Gastroesophageal sphincter (tissue), 4 donors: ENCODE data around the gene FXYD5. TPM values are rescaled to one million over a fixed set of nuclear protein-coding genes. Genes with fewer than 3 reads are reported as not detected.
"Not testable (repeated sequence)": the region's sequence is repeated elsewhere in the genome, so short reads cannot be mapped to it uniquely, and the experiment has no call there.

Source experiments
- ATAC-seq: fragments of 150-250 bp; one replicate; pipeline ENCODE4 v1.9.1; 2016; ENCODE audit warnings: mild to moderate bottlenecking, moderate library complexity
- H3K27ac ChIP-seq, 4 donors: fragments of 200-600 bp; sonication (generic) in 3 of 4; 1 replicate in 3 of 4; 2 replicates in 1 of 4; pipeline ENCODE4 v1.5.1; 2016 to 2019
- H3K27me3 ChIP-seq: fragments of 200-600 bp; sonication (generic); one replicate; pipeline ENCODE4 v1.5.1; 2019
- H3K36me3 ChIP-seq, 2 donors: fragments of 200-600 bp; sonication (generic); one replicate each; pipeline ENCODE4 v1.5.1; 2019; ENCODE audit warnings: control low read depth in 1 of 2
- H3K4me1 ChIP-seq, 3 donors: fragments of 200-600 bp; sonication (generic); 1 replicate in 2 of 3; 2 replicates in 1 of 3; pipeline ENCODE4 v1.5.1; 2016 to 2019; ENCODE audit warnings: control low read depth in 2 of 3
- H3K4me3 ChIP-seq, 2 donors: fragments of 200-600 bp; sonication (generic); one replicate each; pipeline ENCODE4 v1.5.1; 2019; ENCODE audit warnings: mild to moderate bottlenecking in 1 of 2, moderate library complexity in 1 of 2
- H3K9me3 ChIP-seq, 3 donors: fragments of 200-600 bp; sonication (generic); one replicate each; pipeline ENCODE4 v1.5.1; 2017 to 2019; ENCODE audit warnings: control low read depth in 2 of 3
- EP300 ChIP-seq: sonication (generic); formaldehyde crosslinking; IDR thresholded peaks from one replicate; pipeline ENCODE4 v1.6.1; 2017; ENCODE audit warnings: antibody characterized with exemption, mild to moderate bottlenecking
- POLR2A ChIP-seq, 2 donors: fragments of 450-650 bp; IDR thresholded peaks; one replicate each; pipeline ENCODE4 v1.6.1; 2017; ENCODE audit warnings: antibody characterized with exemption in 2 of 2, mild to moderate bottlenecking in 2 of 2, moderate library complexity in 1 of 2
- POLR2AphosphoS5 ChIP-seq: sonication (generic); formaldehyde crosslinking; IDR thresholded peaks from one replicate; pipeline ENCODE4 v1.6.1; 2017; ENCODE audit warnings: antibody characterized with exemption
- WGBS, 2 donors: methylation state at CpG; one replicate each; pipeline ENCODE4 v1.1.5; 2018; ENCODE audit warnings: low coverage in 1 of 2; 5-methylcytosine and 5-hydroxymethylcytosine counted together
- total RNA-seq, 4 donors: library from RNA; depleted of rRNA; stranded (reverse); fragments of >200 nt; gene quantifications; one replicate each; pipeline ENCODE4 v1.1.0, GENCODE V29; 2016
- TF ChIP-seq, protein P1 (sequence below), 4 experiments: fragments of 200-600 bp in 2 of 4; fragments of 450-650 bp in 2 of 4; sonication (generic) in 1 of 4; IDR thresholded peaks; one replicate each; pipeline ENCODE4 v1.5.1; 2017 to 2019; ENCODE audit warnings: antibody characterized with exemption in 4 of 4, mild to moderate bottlenecking in 2 of 4, moderate library complexity in 2 of 4

FXYD5 gene
- total RNA-seq, 4 donors from 2014 or later, result 18.8 to 42.5 (median 33.0) TPM

DNA sequence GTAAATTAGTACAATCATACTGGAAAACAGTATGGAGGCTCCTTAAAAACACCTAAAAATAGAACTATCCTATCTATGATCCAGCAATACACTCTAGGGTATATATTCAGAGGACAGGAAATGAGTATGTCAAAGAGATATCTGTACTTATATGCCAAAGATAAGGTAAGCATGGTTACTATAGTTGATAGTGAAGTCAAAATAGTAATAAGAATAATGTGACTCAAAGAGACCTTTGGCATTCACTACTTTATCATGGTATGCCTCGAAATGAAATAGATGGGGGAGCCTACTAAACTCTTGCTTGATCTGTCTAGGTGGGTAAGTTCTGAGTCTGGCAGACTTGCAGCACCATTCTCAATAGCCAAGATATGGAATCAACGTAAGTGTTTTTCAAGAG lies 30.3 kb downstream of the FXYD5 start:
- WGBS, 2 donors, result 77 to 79% methylated on average over 2 of the region's 2 CpGs
- H3K27ac ChIP-seq, result no peak overlapping the region
- no peaks in the 10 kb centered on the region for H3K4me1 ChIP-seq
- no peak for ATAC-seq
- no peak overlapping the region for H3K4me3 ChIP-seq
- H3K27me3 ChIP-seq, result no peaks in the 10 kb centered on the region
- H3K36me3 ChIP-seq, result no peaks in the 10 kb centered on the region
- H3K9me3 ChIP-seq, result peaks cover 0 to 18% (median 0%) of the 10 kb centered on the region in 3 donors
- TF ChIP-seq POLR2A (IDR thresholded peaks at IDR 0.05), result no peak
- TF ChIP-seq, protein P1, sequence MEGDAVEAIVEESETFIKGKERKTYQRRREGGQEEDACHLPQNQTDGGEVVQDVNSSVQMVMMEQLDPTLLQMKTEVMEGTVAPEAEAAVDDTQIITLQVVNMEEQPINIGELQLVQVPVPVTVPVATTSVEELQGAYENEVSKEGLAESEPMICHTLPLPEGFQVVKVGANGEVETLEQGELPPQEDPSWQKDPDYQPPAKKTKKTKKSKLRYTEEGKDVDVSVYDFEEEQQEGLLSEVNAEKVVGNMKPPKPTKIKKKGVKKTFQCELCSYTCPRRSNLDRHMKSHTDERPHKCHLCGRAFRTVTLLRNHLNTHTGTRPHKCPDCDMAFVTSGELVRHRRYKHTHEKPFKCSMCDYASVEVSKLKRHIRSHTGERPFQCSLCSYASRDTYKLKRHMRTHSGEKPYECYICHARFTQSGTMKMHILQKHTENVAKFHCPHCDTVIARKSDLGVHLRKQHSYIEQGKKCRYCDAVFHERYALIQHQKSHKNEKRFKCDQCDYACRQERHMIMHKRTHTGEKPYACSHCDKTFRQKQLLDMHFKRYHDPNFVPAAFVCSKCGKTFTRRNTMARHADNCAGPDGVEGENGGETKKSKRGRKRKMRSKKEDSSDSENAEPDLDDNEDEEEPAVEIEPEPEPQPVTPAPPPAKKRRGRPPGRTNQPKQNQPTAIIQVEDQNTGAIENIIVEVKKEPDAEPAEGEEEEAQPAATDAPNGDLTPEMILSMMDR (IDR thresholded peaks at IDR 0.05), result no peak

DNA sequence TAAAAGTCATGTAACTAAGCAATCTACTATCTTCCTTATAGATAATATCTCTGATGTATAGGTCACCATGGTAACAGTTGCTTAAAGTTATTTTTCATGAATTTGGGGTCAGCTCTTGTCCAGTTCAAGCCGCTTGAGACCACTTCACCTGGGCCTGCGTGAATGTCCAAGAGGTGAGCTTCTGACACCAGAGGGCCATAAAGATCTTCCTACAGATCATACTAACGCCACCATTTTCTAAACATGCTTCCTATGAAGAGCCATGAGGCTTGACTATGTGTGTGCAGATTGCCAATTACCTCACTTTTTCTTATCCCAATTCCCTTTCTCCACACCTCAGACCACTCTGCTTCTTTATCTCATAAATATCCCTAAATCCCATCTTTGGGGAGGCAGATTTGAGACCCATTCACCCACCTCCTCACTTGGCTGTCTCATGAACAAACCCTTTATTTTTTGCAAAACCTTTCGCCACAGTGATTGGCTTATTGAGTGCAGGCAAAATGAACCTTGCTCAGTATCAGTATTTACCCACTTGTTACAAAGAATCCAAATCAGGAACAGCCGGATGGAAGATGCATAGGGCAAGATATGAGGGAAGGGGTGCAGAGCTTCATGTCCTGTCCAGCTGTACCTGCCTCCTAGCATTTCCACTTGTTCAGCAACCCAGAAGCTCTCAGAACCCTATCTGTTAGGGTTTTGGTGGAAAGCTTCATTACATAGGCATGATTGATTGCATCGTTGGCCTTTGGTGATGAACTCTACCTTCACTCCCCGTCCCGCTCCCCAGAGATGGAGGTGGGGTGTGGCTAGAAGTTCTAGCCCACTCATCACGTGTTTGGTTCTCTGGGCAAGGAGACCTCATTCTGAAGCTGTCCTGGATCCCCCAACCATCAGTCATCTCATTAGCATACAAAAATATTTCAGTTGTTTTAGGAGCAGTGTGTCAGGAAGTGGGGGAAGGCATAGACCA lies 39.8 kb downstream of the FXYD5 start:
- peaks cover 51% of the 10 kb centered on the region for H3K27me3 ChIP-seq
- H3K9me3 ChIP-seq, result no peaks in the 10 kb centered on the region
- no peak for ATAC-seq
- H3K4me1 ChIP-seq, result no peaks in the 10 kb centered on the region
- H3K36me3 ChIP-seq, result no peaks in the 10 kb centered on the region
- no peak overlapping the region for H3K27ac ChIP-seq
- no peak for TF ChIP-seq EP300
- WGBS, 2 donors, result 52 to 74% methylated on average over 3 to 8 of the region's 9 CpGs
- no peak overlapping the region for H3K4me3 ChIP-seq

DNA sequence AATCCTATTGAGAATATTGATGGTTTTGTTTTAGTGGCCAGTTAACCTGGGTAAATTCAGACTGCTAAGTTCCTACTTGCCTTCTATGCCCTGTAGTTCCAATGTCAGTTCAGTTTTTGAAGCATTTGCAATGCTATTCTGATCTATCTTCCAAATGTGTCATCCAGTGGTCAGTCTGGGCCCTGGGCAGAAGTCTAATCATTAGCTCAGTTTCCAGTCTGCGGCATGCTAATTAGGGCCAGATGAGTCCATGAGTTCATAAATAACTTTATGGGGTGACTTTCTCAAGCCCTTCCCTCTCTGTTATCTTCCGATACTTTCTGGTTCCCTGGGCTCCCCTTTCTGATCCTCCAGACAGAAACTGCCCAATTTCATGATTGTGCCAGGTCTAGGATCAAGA lies 41.3 kb downstream of the FXYD5 start:
- TF ChIP-seq EP300 (no peak), POLR2A (IDR thresholded peaks at IDR 0.05) (no peak), POLR2AphosphoS5 (no peak)
- TF ChIP-seq, protein P1 (IDR thresholded peaks at IDR 0.05), result no peak
- Histone ChIP-seq H3K4me1 (no peaks in the 10 kb centered on the region), H3K9me3 (no peaks in the 10 kb centered on the region), H3K27me3 (peaks cover 56% of the 10 kb centered on the region), H3K4me3 (no peak overlapping the region), H3K27ac (no peak overlapping the region), H3K36me3 (no peaks in the 10 kb centered on the region)
- no peak for ATAC-seq
- 29 to 56% methylated on average over 1 to 2 of the region's 2 CpGs for WGBS, 2 donors

DNA sequence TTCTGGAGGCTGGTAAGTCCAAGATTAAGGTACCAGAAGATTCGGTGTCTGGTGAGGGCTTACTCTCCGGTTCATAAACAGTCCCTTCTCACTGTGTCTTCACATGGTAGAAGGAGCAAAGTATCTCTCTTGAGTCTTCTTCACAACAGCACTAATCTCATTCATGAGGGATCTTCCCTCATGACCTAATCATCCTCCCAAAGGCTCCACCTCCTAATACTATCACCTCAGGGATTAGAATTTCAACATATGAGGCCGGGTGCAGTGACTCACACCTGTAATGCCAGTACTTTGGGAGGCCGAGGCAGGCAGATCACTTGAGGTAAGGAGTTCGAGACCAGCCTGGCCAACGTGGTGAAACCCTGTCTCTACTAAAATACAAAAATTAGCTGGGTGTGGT lies 42.3 kb downstream of the FXYD5 start:
- not testable (repeated sequence) for H3K4me3 ChIP-seq, H3K27ac ChIP-seq, ATAC-seq, H3K9me3 ChIP-seq, H3K4me1 ChIP-seq, H3K36me3 ChIP-seq
- peaks cover 54% of the 10 kb centered on the region for H3K27me3 ChIP-seq
- 81% methylated on average over 6 of the region's 6 CpGs; no CpG with 5 or more reads in 1 of the 2 donors for whole genome bisulfite sequencing, 2 donors

DNA sequence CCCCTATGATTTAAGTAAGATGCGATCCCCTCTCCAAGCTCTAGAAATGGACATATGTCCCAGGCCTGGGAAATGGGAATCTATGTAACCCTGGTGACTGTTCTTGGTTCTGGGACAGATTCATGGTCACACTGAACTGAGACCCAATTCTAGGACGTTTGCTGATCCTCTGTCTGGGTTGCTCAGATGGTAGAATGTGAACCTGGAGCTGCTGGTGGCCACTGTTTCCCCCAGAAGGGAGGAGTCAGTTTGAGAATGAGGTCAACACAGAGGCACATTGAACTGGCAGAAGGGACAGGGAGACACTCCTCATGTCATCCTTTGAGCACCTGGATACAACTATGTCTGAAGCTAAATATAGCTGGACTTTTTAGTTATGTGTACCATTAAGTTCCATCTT lies 44.9 kb downstream of the FXYD5 start:
- whole genome bisulfite sequencing, 2 donors, result 60 to 71% methylated on average over 1 to 2 of the region's 2 CpGs
- Histone ChIP-seq H3K36me3 (no peaks in the 10 kb centered on the region), H3K27me3 (peaks cover 39% of the 10 kb centered on the region), H3K4me1 (no peaks in the 10 kb centered on the region), H3K9me3 (no peaks in the 10 kb centered on the region), H3K4me3 (no peak overlapping the region), H3K27ac (no peak overlapping the region)
- TF ChIP-seq POLR2AphosphoS5, result no peak
- no peak for TF ChIP-seq EP300
- TF ChIP-seq, protein P1 (IDR thresholded peaks at IDR 0.05), result no peak
- no peak for TF ChIP-seq POLR2A (IDR thresholded peaks at IDR 0.05)
- no peak for ATAC-seq
